Germinal center (tissue), 1 donor: ENCODE measurements around the gene ABCC4.

Experiments used
- DNase-seq: peaks from one replicate; pipeline ENCODE4 v3.0.0; 2012; ENCODE audit warnings: mixed read lengths, low spot score

ABCC4 gene

GRCh38 chr13:95112883-95113282 is 188.4 kb downstream of the ABCC4 start:
- DNase-seq = no peak

- no peak for DNase-seq
Measured at GRCh38 chr13:95111608-95112007, 189.6 kb downstream of the ABCC4 start.

- DNase-seq = no peak
Measured at GRCh38 chr13:95106562-95106961, 194.7 kb downstream of the ABCC4 start.

GRCh38 chr13:95100525-95101433 is 200.5 kb downstream of the ABCC4 start:
- DNase-seq = no peak

- no peak for DNase-seq
Measured at GRCh38 chr13:95099541-95099940, 201.7 kb downstream of the ABCC4 start.

GRCh38 chr13:95098916-95099315 is 202.3 kb downstream of the ABCC4 start:
- DNase-seq = no peak

GRCh38 chr13:95091755-95092154 is 209.5 kb downstream of the ABCC4 start:
- no peak for DNase-seq

GRCh38 chr13:95087746-95088305 is 213.4 kb downstream of the ABCC4 start:
- no peak for DNase-seq

GRCh38 chr13:95086761-95087160 is 214.5 kb downstream of the ABCC4 start:
- no peak for DNase-seq

- DNase-seq = no peak
Measured at GRCh38 chr13:95083758-95084157, 217.5 kb downstream of the ABCC4 start.

GRCh38 chr13:95083066-95083465 is 218.2 kb downstream of the ABCC4 start:
- no peak for DNase-seq

GRCh38 chr13:95075506-95075905 is 225.7 kb downstream of the ABCC4 start:
- DNase-seq = no peak

GRCh38 chr13:95074820-95075219 is 226.4 kb downstream of the ABCC4 start:
- no peak for DNase-seq

- no peak for DNase-seq
Measured at GRCh38 chr13:95073747-95074311, 227.4 kb downstream of the ABCC4 start.

GRCh38 chr13:95067303-95067702 is 233.9 kb downstream of the ABCC4 start:
- no peak for DNase-seq

GRCh38 chr13:95060014-95060519 is 241.2 kb downstream of the ABCC4 start:
- DNase-seq = no peak

GRCh38 chr13:95059306-95059705 is 241.9 kb downstream of the ABCC4 start:
- no peak for DNase-seq

- no peak for DNase-seq
Measured at GRCh38 chr13:95058680-95059079, 242.6 kb downstream of the ABCC4 start.

- no peak for DNase-seq
Measured at GRCh38 chr13:95056266-95056665, 245.0 kb downstream of the ABCC4 start.

GRCh38 chr13:95050800-95051615 is 250.2 kb downstream of the ABCC4 start:
- no peak for DNase-seq

GRCh38 chr13:95049772-95050171 is 251.5 kb downstream of the ABCC4 start:
- DNase-seq = no peak
